Aorta (tissue), 5 donors: ENCODE data around the gene PKNOX1. TPM values are rescaled to one million over a fixed set of nuclear protein-coding genes. Genes with fewer than 3 reads are reported as not detected.
"Not testable (repeated sequence)": the region's sequence is repeated elsewhere in the genome, so short reads cannot be mapped to it uniquely, and the experiment has no call there.

Experiments
- ATAC-seq: fragments of 200-7000 bp; cut with Tn5 transposase; one replicate; pipeline ENCODE4 v1.9.1; 2022; ENCODE audit warnings: moderate library complexity; ENCODE audit not compliant: low FRiP score
- DNase-seq, 2 donors: peaks; one replicate each; pipeline ENCODE4 v3.0.0-alpha.2; 2020
- H3K27ac ChIP-seq, 2 donors: one replicate each; pipeline ENCODE4 v1.5.1; 2013; ENCODE audit warnings: low read length in 2 of 2, mild to moderate bottlenecking in 2 of 2, moderate library complexity in 2 of 2, control low read depth in 1 of 2, inconsistent platforms in 1 of 2, low read depth in 1 of 2
- H3K27me3 ChIP-seq, 2 donors: one replicate each; pipeline ENCODE4 v1.6.1; 2013; ENCODE audit warnings: control low read depth in 1 of 2, low read length in 1 of 2, mild to moderate bottlenecking in 1 of 2, moderate library complexity in 1 of 2; ENCODE audit not compliant: insufficient read depth in 2 of 2, control insufficient read depth in 1 of 2
- H3K36me3 ChIP-seq, 2 donors: one replicate each; pipeline ENCODE4 v1.6.1; 2013; ENCODE audit warnings: control low read depth in 1 of 2, low read length in 1 of 2, mild to moderate bottlenecking in 1 of 2; ENCODE audit not compliant: insufficient read depth in 2 of 2, control insufficient read depth in 1 of 2
- H3K4me1 ChIP-seq, 2 donors: one replicate each; pipeline ENCODE4 v1.6.1; 2013; ENCODE audit warnings: low read length in 2 of 2, control low read depth in 1 of 2, mild to moderate bottlenecking in 1 of 2, moderate library complexity in 1 of 2; ENCODE audit not compliant: insufficient read depth in 2 of 2, control insufficient read depth in 1 of 2
- H3K4me3 ChIP-seq, 2 donors: one replicate each; pipeline ENCODE4 v1.5.1; 2013; ENCODE audit warnings: low read length in 2 of 2, control low read depth in 1 of 2, mild to moderate bottlenecking in 1 of 2
- H3K9me3 ChIP-seq: one replicate; pipeline ENCODE4 v1.6.1; 2013; ENCODE audit warnings: mild to moderate bottlenecking, low read length; ENCODE audit not compliant: control insufficient read depth
- WGBS, 2 donors: extraction: QIAGEN DNeasy Blood & Tissue Kit; methylation state at CpG; one replicate each; pipeline ENCODE4 v1.1.7; 2013; 5-methylcytosine and 5-hydroxymethylcytosine counted together
- intact Hi-C, 2 donors: fragments of 100-400 bp; cut with DNase I; formaldehyde crosslinking; loops; one replicate each; pipeline versions ENCODE4 v1.14.2 to v1.15.0; 2022
- polyA plus RNA-seq, 2 donors: library from polyadenylated mRNA; stranded (reverse); fragments of 200-250 nt; gene quantifications; one replicate each; pipeline ENCODE4 v1.2.3, GENCODE V29; 2013
- total RNA-seq, 2 donors: library from RNA; stranded (reverse); fragmentation: NEBNext Ultra II Directional; extraction: Animal tissue kit (Norgen Biotek cat#: 25700); gene quantifications; one replicate each; pipeline ENCODE4 v1.2.1, GENCODE V29; 2021
- donor health status: healthy with polysubstance abuse.
- donor health status: Bipolar disorder and iron deficiency.
- donor health status: DM: no; HTN: no; CAD: no.
- donor health status: DM: no; HTN: no; CAD: no.
- donor health status: DM: yes; HTN: yes; CAD: no.

The PKNOX1 gene
- total and polyA plus RNA-seq, 4 donors = 3.8 to 22.7 (median 12.3) TPM

DNA sequence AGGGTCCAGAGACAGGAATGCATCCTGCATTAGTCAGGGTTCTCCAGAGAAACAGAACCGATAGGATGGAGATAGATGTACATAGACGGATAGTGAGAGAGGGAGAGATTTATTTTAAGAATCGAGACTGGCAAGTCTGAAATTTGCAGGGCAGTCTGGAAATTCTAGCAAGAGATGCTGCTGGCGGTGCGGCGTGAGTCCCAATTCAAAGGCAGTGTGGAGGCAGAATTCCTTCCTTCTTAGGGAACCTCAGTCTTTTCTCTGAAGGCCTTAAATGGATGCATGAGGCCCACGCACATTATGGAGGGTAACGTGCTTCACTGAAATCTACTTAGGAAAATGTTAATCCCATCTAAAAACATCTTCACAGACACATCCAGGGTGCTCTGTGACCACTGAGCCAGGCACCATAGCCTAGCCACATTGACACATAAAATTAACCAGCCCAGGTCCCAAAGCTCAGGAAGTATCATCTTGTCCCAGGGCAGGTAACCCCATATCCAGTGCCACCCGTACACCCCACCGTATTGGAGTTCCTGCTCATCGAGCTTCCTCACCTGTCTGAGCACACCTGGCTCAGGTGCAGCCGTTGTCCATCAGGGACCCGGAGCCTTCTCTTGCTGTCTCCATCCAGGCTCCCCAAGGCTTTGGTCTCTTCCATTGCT lies 9.7 kb upstream of the PKNOX1 start:
- H3K36me3 ChIP-seq = no peaks in the 10 kb centered on the region
- H3K9me3 ChIP-seq = no peaks in the 10 kb centered on the region
- no peak overlapping the region for H3K27ac ChIP-seq
- DNase-seq (no peak), ATAC-seq (no peak)
- no peak overlapping the region for H3K4me3 ChIP-seq
- intact Hi-C loops = no loop called here
- 91 to 92% methylated on average over 13 of the region's 13 CpGs for whole genome bisulfite sequencing, 2 donors
- no peaks in the 10 kb centered on the region for H3K4me1 ChIP-seq
- no peaks in the 10 kb centered on the region for H3K27me3 ChIP-seq

DNA sequence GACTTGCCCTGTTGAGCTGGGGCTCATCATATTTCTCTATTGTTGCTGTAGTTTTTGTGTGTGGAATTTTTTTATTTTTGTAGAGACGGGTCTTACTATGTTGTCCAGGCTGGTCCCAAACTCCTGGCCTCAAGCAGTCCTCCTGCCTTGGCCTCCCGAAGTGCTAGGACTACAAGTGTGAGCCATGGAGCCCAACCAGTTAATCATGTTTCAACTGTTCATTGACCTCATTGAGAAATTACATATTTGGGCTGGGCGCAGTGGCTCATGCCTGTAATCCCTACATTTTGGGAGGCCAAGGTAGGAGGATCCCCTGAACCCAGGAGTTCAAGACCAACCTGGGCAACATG lies 9.2 kb upstream of the PKNOX1 start:
- H3K9me3 ChIP-seq = no peaks in the 10 kb centered on the region
- H3K4me1 ChIP-seq = no peaks in the 10 kb centered on the region
- WGBS, 2 donors = 63 to 73% methylated on average over 3 of the region's 3 CpGs
- H3K27ac ChIP-seq = no peak overlapping the region
- no peaks in the 10 kb centered on the region for H3K27me3 ChIP-seq
- DNase-seq = no peak
- no peak overlapping the region for H3K4me3 ChIP-seq
- ATAC-seq = no peak
- H3K36me3 ChIP-seq = no peaks in the 10 kb centered on the region
- intact Hi-C loops = no loop called here

DNA sequence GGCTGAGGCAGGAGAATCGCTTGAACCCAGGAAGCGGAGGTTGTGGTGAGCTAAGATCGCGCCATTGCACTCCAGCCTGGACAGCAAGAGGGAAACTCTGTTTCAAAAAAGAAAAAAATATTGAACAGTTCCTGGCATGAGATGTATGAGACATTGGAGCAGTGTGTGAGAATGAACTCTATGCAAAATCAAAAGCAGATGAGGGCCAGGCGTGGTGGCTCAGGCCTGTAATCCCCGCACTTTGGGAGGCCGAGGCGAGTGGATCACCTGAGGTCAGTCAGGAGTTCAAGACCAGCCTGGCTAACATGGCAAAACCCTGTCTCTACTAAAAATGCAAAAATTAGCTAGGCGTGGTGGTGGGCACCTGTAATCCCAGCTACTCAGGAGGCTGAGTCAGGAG lies 6.7 kb upstream of the PKNOX1 start:
- ATAC-seq = not testable (repeated sequence)

DNA sequence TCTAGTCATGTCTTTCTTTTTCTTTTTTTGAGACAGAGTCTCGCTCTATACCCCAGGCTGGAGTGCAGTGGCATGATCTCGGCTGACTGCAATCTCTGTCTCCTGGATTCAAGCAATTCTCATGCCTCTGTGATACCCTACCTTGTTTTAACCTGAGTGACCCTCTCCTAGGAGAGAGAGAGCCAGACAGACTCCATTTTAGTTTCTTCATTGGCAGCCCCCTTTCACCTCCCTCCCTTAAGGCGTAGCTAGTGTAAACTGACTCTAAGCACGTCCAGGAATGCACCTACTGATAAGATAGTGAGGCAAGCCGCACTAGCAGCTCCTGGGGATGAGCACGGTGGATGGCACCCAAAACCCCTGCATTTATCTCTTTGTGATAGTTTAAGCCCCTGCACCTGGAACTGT lies 5.2 kb upstream of the PKNOX1 start:
- intact Hi-C loops = no loop called here
- 58 to 60% methylated on average over 6 of the region's 6 CpGs for WGBS, 2 donors
- no peaks in the 10 kb centered on the region for H3K36me3 ChIP-seq
- no peaks in the 10 kb centered on the region for H3K9me3 ChIP-seq
- DNase-seq (no peak), ATAC-seq (no peak)
- no peaks in the 10 kb centered on the region for H3K27me3 ChIP-seq
- H3K4me3 ChIP-seq = no peak overlapping the region
- no peak overlapping the region for H3K27ac ChIP-seq
- H3K4me1 ChIP-seq = no peaks in the 10 kb centered on the region

More for the DNA sequence above, 6.7 kb upstream of the PKNOX1 start:
- intact Hi-C loops, H3K36me3 ChIP-seq, H3K4me1 ChIP-seq, H3K27ac ChIP-seq, H3K27me3 ChIP-seq, H3K9me3 ChIP-seq, H3K4me3 ChIP-seq, DNase-seq: not testable (repeated sequence)
- 92 to 96% methylated on average over 9 of the region's 9 CpGs for WGBS, 2 donors

DNA sequence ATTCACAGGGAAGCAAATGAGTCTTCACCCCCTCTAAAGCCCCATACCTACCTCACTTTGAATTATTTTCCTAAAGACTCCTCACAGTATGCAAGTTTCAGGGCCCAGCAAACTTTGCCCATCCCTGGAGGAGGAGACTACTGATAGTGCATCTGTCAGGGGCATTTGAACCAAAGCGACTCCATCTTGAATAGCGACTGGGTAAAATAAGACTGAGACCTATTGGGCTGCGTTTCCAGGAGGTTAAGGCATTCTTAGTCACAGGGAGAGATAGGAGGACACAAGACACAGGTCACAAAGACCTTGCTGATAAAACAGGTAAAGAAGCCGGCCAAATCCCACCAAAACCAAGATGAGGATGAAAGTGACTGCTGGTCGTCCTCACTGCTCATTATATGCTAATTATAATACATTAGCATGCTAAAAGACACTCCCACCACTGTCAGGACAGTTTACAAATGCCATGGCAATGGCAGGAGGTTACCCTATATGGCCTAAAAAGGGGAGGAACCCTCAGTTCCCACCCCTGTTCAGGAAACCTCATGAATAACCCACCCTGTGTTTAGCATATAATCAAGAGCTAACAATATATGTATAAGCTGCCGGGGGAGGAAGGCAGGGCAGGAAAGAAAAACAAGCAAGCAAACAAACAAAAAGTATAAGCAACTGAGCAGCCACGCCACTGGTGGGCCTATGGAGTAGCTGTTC lies 3.3 kb upstream of the PKNOX1 start:
- 86 to 87% methylated on average over 7 of the region's 7 CpGs for WGBS, 2 donors
- no peaks in the 10 kb centered on the region for H3K9me3 ChIP-seq
- intact Hi-C loops = no loop called here
- H3K36me3 ChIP-seq = no peaks in the 10 kb centered on the region
- H3K27ac ChIP-seq = no peak overlapping the region
- H3K4me1 ChIP-seq = no peaks in the 10 kb centered on the region
- no peaks in the 10 kb centered on the region for H3K27me3 ChIP-seq
- no peak overlapping the region for H3K4me3 ChIP-seq
- ATAC-seq = no peak
- DNase-seq = no peak

DNA sequence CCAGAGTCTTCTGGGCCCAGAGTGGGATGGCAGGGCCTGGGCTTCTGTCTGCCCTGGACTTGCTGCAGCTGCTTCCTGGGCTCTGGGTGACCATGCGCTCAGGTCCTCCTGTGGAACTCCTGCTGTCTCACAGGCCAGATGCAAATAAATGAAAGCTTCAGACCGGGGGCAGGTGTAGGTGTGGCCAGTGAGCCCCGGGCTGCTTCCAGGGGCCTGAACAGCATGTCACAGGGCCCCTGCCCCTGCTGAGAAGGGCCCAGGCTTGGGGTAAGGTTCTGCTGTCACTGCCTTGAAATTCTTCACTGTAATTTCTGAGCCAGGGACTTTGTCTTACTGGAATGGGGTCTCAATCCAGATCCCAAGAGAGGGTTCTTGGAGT lies 2.5 kb upstream of the PKNOX1 start:
- DNase-seq (no peak), ATAC-seq (no peak)
- no peaks in the 10 kb centered on the region for H3K36me3 ChIP-seq
- no peaks in the 10 kb centered on the region for H3K4me1 ChIP-seq
- no peaks in the 10 kb centered on the region for H3K9me3 ChIP-seq
- H3K27me3 ChIP-seq = no peaks in the 10 kb centered on the region
- intact Hi-C loops = loop anchor here in 1 of 2 donors (2.0 kb wide), 1 partner anchor 47 kb away; the partner anchor contains the start of gene ERVH48-1
- H3K27ac ChIP-seq = no peak overlapping the region
- WGBS, 2 donors = 66 to 68% methylated on average over 3 of the region's 3 CpGs
- H3K4me3 ChIP-seq = no peak overlapping the region

DNA sequence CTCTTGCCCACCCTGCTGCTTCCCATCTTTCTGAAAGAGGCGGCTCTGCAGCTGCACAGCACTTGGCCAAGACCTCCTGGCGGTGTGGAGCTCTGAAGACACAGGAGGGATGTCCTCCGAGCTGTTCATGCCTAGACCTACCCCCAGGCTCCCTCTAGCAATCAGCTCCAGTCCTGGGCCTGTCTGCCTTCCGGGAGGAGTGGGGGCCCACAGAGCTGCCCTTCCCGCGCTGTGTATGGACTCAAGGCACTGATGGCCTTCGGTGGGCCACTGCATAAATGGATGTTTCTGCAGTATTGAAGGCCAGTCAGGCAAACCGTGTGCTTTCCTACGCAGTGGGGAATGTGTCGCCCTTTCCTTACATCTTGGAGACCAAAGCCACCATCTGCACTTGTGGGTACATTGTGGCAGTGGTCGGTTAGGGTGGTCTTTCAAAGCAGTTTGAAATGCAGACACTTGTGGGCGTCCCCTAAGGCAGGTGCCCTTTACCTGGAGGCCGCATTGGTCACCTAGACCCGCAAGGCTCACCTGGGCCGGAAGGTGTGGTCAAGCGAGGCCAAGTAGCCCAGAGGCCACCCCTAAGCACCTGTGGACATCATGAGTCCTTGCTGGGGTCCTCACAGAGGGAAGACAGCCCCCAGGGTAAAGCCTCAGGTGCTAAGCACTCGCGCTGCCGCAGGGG lies 912 bp upstream of the PKNOX1 start:
- DNase-seq (peak in 1 of 2 donors; percentile 50), ATAC-seq (no peak)
- Histone ChIP-seq H3K4me3 (peak overlapping the region in 1 of 2 donors; percentile 42), H3K36me3 (no peaks in the 10 kb centered on the region), H3K27me3 (no peaks in the 10 kb centered on the region), H3K9me3 (no peaks in the 10 kb centered on the region), H3K4me1 (no peaks in the 10 kb centered on the region), H3K27ac (no peak overlapping the region)
- WGBS, 2 donors = 70 to 72% methylated on average over 19 of the region's 19 CpGs
- intact Hi-C loops = loop anchor here in 1 of 2 donors (2.0 kb wide), 1 partner anchor 49 kb away; the partner anchor contains the start of gene ERVH48-1

DNA sequence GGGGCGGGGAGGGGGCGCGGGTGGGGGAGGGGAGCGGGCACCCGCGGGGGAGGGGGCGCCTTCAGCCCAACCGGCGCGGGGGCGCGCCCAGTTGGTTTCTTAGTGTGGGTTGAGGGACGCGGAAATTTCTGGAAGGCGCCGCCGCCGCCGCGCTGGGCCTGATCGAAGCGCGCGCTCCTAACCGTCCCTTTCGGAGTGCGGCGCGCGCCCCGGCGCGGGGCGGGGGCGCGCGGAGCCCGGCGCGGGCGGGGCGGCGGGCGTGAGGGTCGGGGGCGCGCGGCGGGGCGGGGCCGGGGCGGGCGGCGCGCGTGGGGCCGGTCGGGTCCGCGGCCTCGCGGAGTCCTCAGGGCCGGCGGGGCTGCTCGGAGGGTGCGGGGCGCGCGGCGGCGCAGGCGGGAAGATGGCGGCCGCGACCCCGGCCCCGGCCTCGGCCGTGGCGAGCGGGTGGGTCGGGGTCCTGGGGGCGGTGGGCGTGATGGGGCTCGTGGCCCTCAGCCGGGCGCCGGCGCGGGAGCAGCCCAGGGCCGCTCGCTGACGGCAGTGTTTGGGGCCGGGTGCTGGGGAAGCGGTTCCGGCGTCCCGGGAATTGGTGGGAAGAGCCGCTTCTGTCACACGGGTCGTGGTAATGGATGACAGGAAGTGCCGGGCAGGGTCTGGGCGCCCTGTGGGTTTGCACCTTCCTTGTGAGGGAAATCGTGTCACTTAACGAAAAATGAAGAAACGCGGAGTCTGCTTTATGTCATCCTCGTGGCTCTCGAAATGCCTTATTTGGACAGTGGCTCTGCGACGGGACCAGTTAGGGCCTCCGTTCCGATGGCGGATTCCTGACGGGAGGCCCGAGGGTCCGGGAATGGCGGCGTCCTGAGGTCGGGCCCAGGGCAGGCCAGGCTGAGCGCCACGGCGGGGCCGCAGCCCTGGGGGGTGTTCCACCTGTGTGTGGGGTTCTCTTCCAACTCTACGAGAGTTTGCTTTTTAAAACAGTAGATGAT lies 764 bp downstream of the PKNOX1 start:
- Histone ChIP-seq H3K36me3 (no peaks in the 10 kb centered on the region), H3K4me1 (no peaks in the 10 kb centered on the region), H3K4me3 (peak overlapping the region; percentile 97 to 100), H3K27me3 (no peaks in the 10 kb centered on the region), H3K9me3 (no peaks in the 10 kb centered on the region), H3K27ac (peak overlapping the region; percentile 76 to 100)
- DNase-seq (peak; percentile 78 to 89), ATAC-seq (peak; percentile 5)
- intact Hi-C loops = loop anchor here in 1 of 2 donors (2.0 kb wide), 1 partner anchor 34 kb away; no protein-coding TSS in a partner anchor
- WGBS, 2 donors = 1% methylated on average over 60 to 125 of the region's 125 CpGs
